K562 (cell line): ENCODE measurements around the gene C10orf105. TPM values are rescaled to one million over a fixed set of nuclear protein-coding genes. Genes with fewer than 3 reads are reported as not detected.

Experiments used
- CBX2 ChIP-seq: fragments of 200-600 bp; sonication (generic); IDR thresholded peaks from one replicate; pipeline ENCODE4 v1.6.1; 2012; ENCODE audit warnings: mild to moderate bottlenecking, low read length, inconsistent platforms; ENCODE audit not compliant: insufficient read depth, poor library complexity, severe bottlenecking
- ETS1 ChIP-seq: conservative IDR thresholded peaks from 2 replicates; pipeline ENCODE4 v1.6.1; 2011; ENCODE audit warnings: low read depth, mild to moderate bottlenecking, low read length; ENCODE audit not compliant: control insufficient read depth
- GABPA ChIP-seq: fragments of 200-800 bp; sonication (Bioruptor generic); conservative IDR thresholded peaks from 2 replicates; pipeline ENCODE4 v1.6.1; 2016; ENCODE audit warnings: low read depth, missing genetic modification characterization, missing compliant biosample characterization
- GATAD2A ChIP-seq: fragments of 450-650 bp; IDR thresholded peaks from 2 replicates; pipeline ENCODE4 v1.6.1; 2017
- GTF2E2 ChIP-seq: fragments of 200-800 bp; sonication (Bioruptor generic); IDR thresholded peaks from 2 replicates; pipeline ENCODE4 v1.6.1; 2016; ENCODE audit warnings: missing genetic modification characterization, missing compliant biosample characterization
- HDAC2 ChIP-seq: fragments of 450-650 bp; IDR thresholded peaks from 2 replicates; pipeline ENCODE4 v1.6.1; 2016; ENCODE audit warnings: mild to moderate bottlenecking
- HMG20B ChIP-seq: fragments of 250-450 bp; sonication (Bioruptor Pico); IDR thresholded peaks from 2 replicates; pipeline ENCODE4 v1.5.0; 2021; ENCODE audit warnings: mild to moderate bottlenecking
- IRF2 ChIP-seq: sonication (generic); formaldehyde crosslinking; IDR thresholded peaks from 2 replicates; pipeline ENCODE4 v1.8.1; 2022; ENCODE audit warnings: mild to moderate bottlenecking, missing genetic modification reagents
- KDM5B ChIP-seq: fragments of 200-600 bp; sonication (generic); IDR thresholded peaks from 2 replicates; pipeline ENCODE4 v1.6.1; 2012; ENCODE audit warnings: low read depth, mild to moderate bottlenecking, moderate library complexity, low read length, control low read depth, inconsistent platforms; ENCODE audit not compliant: insufficient replicate concordance
- KLF1 ChIP-seq: fragments of 450-650 bp; IDR thresholded peaks from 2 replicates; pipeline ENCODE4 v1.6.1; 2016; ENCODE audit warnings: missing genetic modification characterization, missing compliant biosample characterization
- MEF2A ChIP-seq: IDR thresholded peaks from 2 replicates; pipeline ENCODE4 v1.6.1; 2011; ENCODE audit warnings: low read depth, mild to moderate bottlenecking, low read length, moderate library complexity; ENCODE audit not compliant: control insufficient read depth
- MTA2 ChIP-seq: fragments of 450-650 bp; IDR thresholded peaks from 2 replicates; pipeline ENCODE4 v1.6.1; 2016; ENCODE audit warnings: low read depth
- MTF1 ChIP-seq: fragments of 250-450 bp; sonication (Bioruptor Pico); IDR thresholded peaks from 2 replicates; pipeline ENCODE4 v1.9.0; 2021; ENCODE audit warnings: moderate library complexity, mild to moderate bottlenecking, inconsistent platforms, borderline replicate concordance
- NFXL1 ChIP-seq: fragments of 450-650 bp; formaldehyde crosslinking; IDR thresholded peaks from 2 replicates; pipeline ENCODE4 v1.4.0; 2021; ENCODE audit warnings: mild to moderate bottlenecking
- PHB2 ChIP-seq: fragments of 450-650 bp; IDR thresholded peaks from 2 replicates; pipeline ENCODE4 v1.6.1; 2017; ENCODE audit warnings: low read depth
- POLR3A ChIP-seq: IDR thresholded peaks from 2 replicates; pipeline ENCODE4 v1.6.1; 2011; ENCODE audit warnings: borderline replicate concordance, mild to moderate bottlenecking, moderate library complexity; ENCODE audit not compliant: insufficient read length, insufficient read depth; ENCODE audit errors: extremely low read depth
- SMC3 ChIP-seq: conservative IDR thresholded peaks from 2 replicates; pipeline ENCODE4 v1.6.1; 2011; ENCODE audit warnings: low read depth, low read length, improper control_type of control experiment; ENCODE audit not compliant: insufficient read depth
- TFAP4 ChIP-seq: sonication (generic); formaldehyde crosslinking; IDR thresholded peaks from 2 replicates; pipeline ENCODE4 v1.8.0; 2022; ENCODE audit warnings: missing genetic modification reagents, mild to moderate bottlenecking, moderate library complexity, borderline replicate concordance
- U2AF1 ChIP-seq: fragments of 200-400 bp; formaldehyde crosslinking; optimal IDR thresholded peaks from 2 replicates; pipeline ENCODE3; 2017; ENCODE audit warnings: mild to moderate bottlenecking, low read depth, low read length, moderate library complexity
- ZFP36 ChIP-seq: fragments of 150-350 bp; IDR thresholded peaks from 2 replicates; pipeline ENCODE4 v1.6.1; 2018; ENCODE audit warnings: low read length, low read depth; ENCODE audit not compliant: partially characterized antibody
- ZFX ChIP-seq: sonication (generic); formaldehyde crosslinking; IDR thresholded peaks from 2 replicates; pipeline ENCODE4 v1.8.0; 2022; ENCODE audit warnings: mild to moderate bottlenecking, missing genetic modification reagents, moderate library complexity
- ZNF121 ChIP-seq: sonication (generic); formaldehyde crosslinking; conservative IDR thresholded peaks from 2 replicates; pipeline ENCODE4 v1.8.0; 2022; ENCODE audit warnings: missing genetic modification reagents
- ZNF507 ChIP-seq: conservative IDR thresholded peaks from 2 replicates; pipeline ENCODE4 v1.6.1; 2017; ENCODE audit warnings: missing genetic modification characterization, missing compliant biosample characterization
- ZZZ3 ChIP-seq: fragments of 450-650 bp; IDR thresholded peaks from 2 replicates; pipeline ENCODE4 v1.6.1; 2016; ENCODE audit warnings: antibody characterized with exemption, mild to moderate bottlenecking, moderate library complexity
- polyA plus RNA-seq, 8 experiments: library from polyadenylated mRNA; depleted of rRNA in 4 of 8; stranded (reverse) in 5 of 8; unstranded in 3 of 8; fragments of >200 nt; fragmentation: Nextera tagmentation in 2 of 8; fragmentation: Illumina TruSeq in 1 of 8; extraction: Ambion mirVana in 2 of 8; extraction: Trizol in 1 of 8; gene quantifications; 2 replicates each; pipeline versions ENCODE4 v1.2.1 to v1.2.3, GENCODE V29; 2011 to 2014; ENCODE audit warnings: inconsistent platforms in 1 of 8, missing spikeins in 1 of 8
- total RNA-seq, 7 experiments: library from RNA; depleted of rRNA in 6 of 7; stranded (reverse); fragments of >200 nt in 6 of 7; fragmentation: Illumina TruSeq in 2 of 7; extraction: Trizol in 2 of 7; gene quantifications; 2 replicates each; pipeline versions ENCODE4 v1.2.1 to v1.2.3, GENCODE V29; 2011 to 2021; ENCODE audit warnings: low replicate concordance in 1 of 7
- TF ChIP-seq, protein P1 (sequence below), 2 experiments: fragments of 450-650 bp; conservative IDR thresholded peaks; 2 replicates each; pipeline ENCODE4 v1.6.1; 2017; ENCODE audit warnings: mild to moderate bottlenecking in 2 of 2, moderate library complexity in 2 of 2

Gene C10orf105
- total and polyA plus RNA-seq, 9 of the 15 experiments (the other 6 are each of a cell fraction or from before 2014, with no cell fraction given), result 0.03 to 0.25 (median 0.04) TPM; not detected in 3

GRCh38 chr10:71696628-71697326 is 22.8 kb downstream of the C10orf105 start (continued):
- no peak for TF ChIP-seq HDAC2
- TF ChIP-seq ZFP36, result peak; percentile 36
- TF ChIP-seq ZNF121 (CRISPR knock-in tag), result no peak
- TF ChIP-seq MTF1 (CRISPR knock-in tag), result no peak
- no peak for TF ChIP-seq ZZZ3
- 0 out of 2 replicates have a peak, but pooled peaks have one; percentile 28 for TF ChIP-seq ETS1
- no peak for TF ChIP-seq GATAD2A
- TF ChIP-seq TFAP4 (CRISPR knock-in tag), result peak; percentile 29; the same call in 1 of the 2 replicates
- no peak for TF ChIP-seq U2AF1
- TF ChIP-seq PHB2, result no peak
- TF ChIP-seq MEF2A, result no peak
- TF ChIP-seq POLR3A, result no peak
- no peak for TF ChIP-seq GTF2E2 (tag)
- TF ChIP-seq HMG20B (CRISPR knock-in tag), result no peak
- TF ChIP-seq, protein P1, sequence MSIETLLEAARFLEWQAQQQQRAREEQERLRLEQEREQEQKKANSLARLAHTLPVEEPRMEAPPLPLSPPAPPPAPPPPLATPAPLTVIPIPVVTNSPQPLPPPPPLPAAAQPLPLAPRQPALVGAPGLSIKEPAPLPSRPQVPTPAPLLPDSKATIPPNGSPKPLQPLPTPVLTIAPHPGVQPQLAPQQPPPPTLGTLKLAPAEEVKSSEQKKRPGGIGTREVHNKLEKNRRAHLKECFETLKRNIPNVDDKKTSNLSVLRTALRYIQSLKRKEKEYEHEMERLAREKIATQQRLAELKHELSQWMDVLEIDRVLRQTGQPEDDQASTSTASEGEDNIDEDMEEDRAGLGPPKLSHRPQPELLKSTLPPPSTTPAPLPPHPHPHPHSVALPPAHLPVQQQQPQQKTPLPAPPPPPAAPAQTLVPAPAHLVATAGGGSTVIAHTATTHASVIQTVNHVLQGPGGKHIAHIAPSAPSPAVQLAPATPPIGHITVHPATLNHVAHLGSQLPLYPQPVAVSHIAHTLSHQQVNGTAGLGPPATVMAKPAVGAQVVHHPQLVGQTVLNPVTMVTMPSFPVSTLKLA (conservative IDR thresholded peaks at IDR 0.05), result no peak
- no peak for TF ChIP-seq KLF1 (tag)
- TF ChIP-seq ZFX (CRISPR knock-in tag), result no peak
- TF ChIP-seq NFXL1 (CRISPR knock-in tag), result no peak
- no peak for TF ChIP-seq GABPA (tag)
- TF ChIP-seq SMC3, result peak; percentile 96
- no peak for TF ChIP-seq MTA2
- TF ChIP-seq ZNF507 (tag), result no peak
- TF ChIP-seq CBX2, result no peak
- no peak for TF ChIP-seq KDM5B
- TF ChIP-seq IRF2 (CRISPR knock-in tag), result no peak
